GM18507 (cell line): ENCODE data around the gene INPP4B.
"Not testable (repeated sequence)": the region's sequence is repeated elsewhere in the genome, so short reads cannot be mapped to it uniquely, and the experiment has no call there.

Experiments used
- DNase-seq: peaks from one replicate; pipeline ENCODE4 v3.0.0; 2011; ENCODE audit warnings: low read depth; ENCODE audit not compliant: insufficient read length; ENCODE audit errors: extremely low spot score
- FAIRE-seq: peaks from 2 replicates; lab custom pipeline; 2011; peaks lifted over from hg19 to GRCh38; lab: Jason Lieb, UNC

INPP4B gene

GRCh38 chr4:142100941-142101340, 745.2 kb downstream of the INPP4B start:
- FAIRE-seq (no peak), DNase-seq (no peak)

GRCh38 chr4:142098900-142099545, 747.1 kb downstream of the INPP4B start:
- FAIRE-seq, result no peak

GRCh38 chr4:142098380-142098779, 747.7 kb downstream of the INPP4B start:
- no peak for FAIRE-seq

More at GRCh38 chr4:142098900-142099545, 747.1 kb downstream of the INPP4B start:
- no peak for DNase-seq

GRCh38 chr4:142097015-142097414, 749.1 kb downstream of the INPP4B start:
- FAIRE-seq (no peak), DNase-seq (no peak)

More at GRCh38 chr4:142098380-142098779, 747.7 kb downstream of the INPP4B start:
- no peak for DNase-seq

GRCh38 chr4:142095886-142096605, 750.1 kb downstream of the INPP4B start:
- no peak for FAIRE-seq
- DNase-seq, result no peak

GRCh38 chr4:142092941-142093340, 753.2 kb downstream of the INPP4B start:
- DNase-seq (no peak), FAIRE-seq (no peak)

GRCh38 chr4:142091691-142092182, 754.4 kb downstream of the INPP4B start:
- DNase-seq (no peak), FAIRE-seq (no peak)

GRCh38 chr4:142091085-142091513, 755.0 kb downstream of the INPP4B start:
- no peak for DNase-seq
- peak; percentile 15 for FAIRE-seq

GRCh38 chr4:142088906-142089305, 757.2 kb downstream of the INPP4B start:
- FAIRE-seq, result no peak
- no peak for DNase-seq

- FAIRE-seq (no peak), DNase-seq (no peak)
These were observed 760.4 kb downstream of the INPP4B start for GRCh38 chr4:142085513-142086292.

GRCh38 chr4:142083264-142083663, 762.8 kb downstream of the INPP4B start:
- DNase-seq (no peak), FAIRE-seq (no peak)

GRCh38 chr4:142081025-142081424, 765.1 kb downstream of the INPP4B start:
- FAIRE-seq, result no peak
- DNase-seq, result no peak

GRCh38 chr4:142079959-142080358, 766.1 kb downstream of the INPP4B start:
- DNase-seq (no peak), FAIRE-seq (no peak)

- FAIRE-seq (no peak), DNase-seq (no peak)
These were observed 769.1 kb downstream of the INPP4B start for GRCh38 chr4:142077048-142077447.

GRCh38 chr4:142068304-142068703, 777.8 kb downstream of the INPP4B start:
- DNase-seq, FAIRE-seq: not testable (repeated sequence)

GRCh38 chr4:142066562-142066961, 779.5 kb downstream of the INPP4B start:
- FAIRE-seq, DNase-seq: not testable (repeated sequence)

- FAIRE-seq, result no peak
- no peak for DNase-seq
These were observed 780.9 kb downstream of the INPP4B start for GRCh38 chr4:142065086-142065647.

GRCh38 chr4:142064181-142064580, 781.9 kb downstream of the INPP4B start:
- DNase-seq (no peak), FAIRE-seq (no peak)

- FAIRE-seq, result no peak
- no peak for DNase-seq
These were observed 800.1 kb downstream of the INPP4B start for GRCh38 chr4:142045996-142046395.

- no peak for DNase-seq
- FAIRE-seq, result no peak
These were observed 801.8 kb downstream of the INPP4B start for GRCh38 chr4:142044271-142044670.
